HCT116 (cell line): ENCODE measurements around the gene ZAP70. TPM values are rescaled to one million over a fixed set of nuclear protein-coding genes. Genes with fewer than 3 reads are reported as not detected.

Source experiments
- ATAC-seq: fragments of 200-7000 bp; cut with Tn5 transposase; 2 replicates; pipeline ENCODE4 v1.9.1; 2020; ENCODE audit warnings: mild to moderate bottlenecking, moderate library complexity
- BruUV-seq: library from RNA; stranded (reverse); fragments of 400-500 nt; replicated peaks from 2 replicates; lab custom pipeline; 2021; lab: Mats Ljungman, UMichigan
- CTCF ChIA-PET: fragments of 300-600 bp; sonication (Branson Sonifier 250); formaldehyde crosslinking; loops from one replicate; lab custom pipeline; 2021; ENCODE audit warnings: antibody characterized with exemption; lab: Charles Lee
- POLR2A ChIA-PET: fragments of 300-600, 350-600 bp; sonication (Branson Sonifier 250); formaldehyde crosslinking; loops from one replicate; lab custom pipeline; 2021; ENCODE audit warnings: antibody characterized with exemption; lab: Charles Lee
- RAD21 ChIA-PET, 2 experiments: fragments of 300-600 bp; sonication (Branson Sonifier 250); formaldehyde crosslinking; loops; one replicate each; lab custom pipeline; 2023; ENCODE audit warnings: low total read pairs in 2 of 2; ENCODE audit not compliant: uncharacterized antibody in 2 of 2, unreplicated experiment in 2 of 2, low non-redundant PET in 1 of 2; lab: Charles Lee
- DNase-seq: peaks from one replicate; pipeline ENCODE4 v3.0.0-alpha.2; 2010; ENCODE audit warnings: low read depth, low spot score
- H2AFZ ChIP-seq: fragments of 200-600 bp; shearing (Covaris generic), sonication (generic); 2 replicates; pipeline ENCODE4 v1.6.1; 2017; ENCODE audit warnings: low read depth, mixed run types, mixed read lengths, antibody characterized with exemption, low read length; ENCODE audit not compliant: poor library complexity, severe bottlenecking
- H3K27ac ChIP-seq: 2 replicates; pipeline ENCODE4 v1.5.1; 2012; ENCODE audit warnings: low read depth, low read length
- H3K27me3 ChIP-seq: fragments of 200-600 bp; sonication (generic); 2 replicates; pipeline ENCODE4 v1.6.1; 2016; ENCODE audit warnings: mixed run types, low read length, mixed read lengths; ENCODE audit not compliant: insufficient read depth
- H3K36me3 ChIP-seq, 2 experiments: fragments of 200-500 bp in 1 of 2; fragments of 200-600 bp in 1 of 2; sonication (Bioruptor generic) in 1 of 2; sonication (generic) in 1 of 2; 2 replicates each; pipeline versions ENCODE4 v1.5.1 to v1.6.1; 2014 to 2016; ENCODE audit warnings: low read length in 2 of 2, inconsistent platforms in 1 of 2, mixed read lengths in 1 of 2, mixed run types in 1 of 2; ENCODE audit not compliant: insufficient read depth in 2 of 2, control insufficient read depth in 1 of 2
- H3K4me1 ChIP-seq, 2 experiments: fragments of 200-600 bp in 1 of 2; sonication (generic) in 1 of 2; 2 replicates each; pipeline versions ENCODE4 v1.5.1 to v1.6.1; 2012 to 2017; ENCODE audit warnings: low read length in 2 of 2, inconsistent platforms in 1 of 2, mild to moderate bottlenecking in 1 of 2, mixed read lengths in 1 of 2, mixed run types in 1 of 2, moderate library complexity in 1 of 2; ENCODE audit not compliant: insufficient read depth in 2 of 2, control insufficient read depth in 1 of 2
- H3K4me2 ChIP-seq: fragments of 200-600 bp; sonication (generic); 2 replicates; pipeline ENCODE4 v1.6.1; 2017; ENCODE audit warnings: mixed run types, low read length, mixed read lengths
- H3K4me3 ChIP-seq, 2 experiments: fragments of 200-600 bp in 1 of 2; sonication (generic) in 1 of 2; replicated peaks in 1 of 2; 2 replicates each; pipeline ENCODE4 v1.5.1; 2011 to 2016; ENCODE audit warnings: low read length in 2 of 2, control low read depth in 1 of 2, low read depth in 1 of 2, mild to moderate bottlenecking in 1 of 2, mixed read lengths in 1 of 2, mixed run types in 1 of 2
- H3K79me2 ChIP-seq: fragments of 200-600 bp; sonication (generic); 2 replicates; pipeline ENCODE4 v1.6.1; 2017; ENCODE audit warnings: mild to moderate bottlenecking, mixed run types, low read length, moderate library complexity, mixed read lengths; ENCODE audit not compliant: insufficient read depth
- H3K9ac ChIP-seq: fragments of 200-600 bp; sonication (generic); 2 replicates; pipeline ENCODE4 v1.6.1; 2016; ENCODE audit warnings: low read length, mixed read lengths
- H3K9me2 ChIP-seq: fragments of 200-600 bp; sonication (generic), shearing (Covaris generic); 2 replicates; pipeline ENCODE4 v1.6.1; 2017; ENCODE audit warnings: mixed run types, mild to moderate bottlenecking, moderate library complexity; ENCODE audit not compliant: insufficient read depth
- H3K9me3 ChIP-seq, 2 experiments: fragments of 200-500 bp in 1 of 2; fragments of 200-600 bp in 1 of 2; sonication (Bioruptor generic) in 1 of 2; sonication (generic) in 1 of 2; 2 replicates each; pipeline ENCODE4 v1.6.1; 2014 to 2017; ENCODE audit warnings: low read length in 2 of 2, mixed read lengths in 2 of 2, inconsistent platforms in 1 of 2, low read depth in 1 of 2, mild to moderate bottlenecking in 1 of 2, mixed run types in 1 of 2, moderate library complexity in 1 of 2; ENCODE audit not compliant: control insufficient read depth in 1 of 2, insufficient read depth in 1 of 2
- H4K20me1 ChIP-seq: fragments of 200-600 bp; sonication (generic), shearing (Covaris generic); 2 replicates; pipeline ENCODE4 v1.6.1; 2017; ENCODE audit warnings: mixed run types, mild to moderate bottlenecking, moderate library complexity; ENCODE audit not compliant: insufficient read depth
- ATF3 ChIP-seq: IDR thresholded peaks from 2 replicates; pipeline ENCODE4 v1.6.1; 2012
- CBX3 ChIP-seq: IDR thresholded peaks from 2 replicates; pipeline ENCODE4 v1.6.1; 2012; ENCODE audit warnings: low read depth
- CEBPB ChIP-seq: IDR thresholded peaks from 2 replicates; pipeline ENCODE4 v1.6.1; 2012; ENCODE audit warnings: low read depth
- CTCF ChIP-seq, 3 experiments: fragments of 200-600 bp in 1 of 3; sonication (generic) in 1 of 3; IDR thresholded peaks in 2 of 3; conservative IDR thresholded peaks in 1 of 3; 2 replicates each; pipeline ENCODE4 v1.5.1; 2012 to 2017; ENCODE audit warnings: low read depth in 2 of 3, low read length in 2 of 3, antibody characterized with exemption in 1 of 3, borderline replicate concordance in 1 of 3, control low read depth in 1 of 3, mild to moderate bottlenecking in 1 of 3, mixed read lengths in 1 of 3, mixed run types in 1 of 3, moderate library complexity in 1 of 3; ENCODE audit not compliant: insufficient read depth in 1 of 3
- EGR1 ChIP-seq: IDR thresholded peaks from 2 replicates; pipeline ENCODE4 v1.6.1; 2012; ENCODE audit warnings: low read depth
- ELF1 ChIP-seq: IDR thresholded peaks from 2 replicates; pipeline ENCODE4 v1.6.1; 2012; ENCODE audit warnings: low read depth, borderline replicate concordance
- EZH2 ChIP-seq: fragments of 200-600 bp; sonication (generic); IDR thresholded peaks from 2 replicates; pipeline ENCODE4 v1.6.1; 2017; ENCODE audit warnings: antibody characterized with exemption, mixed run types
- EZH2phosphoT487 ChIP-seq: fragments of 200-600 bp; IDR thresholded peaks from 2 replicates; pipeline ENCODE4 v1.6.1; 2018; ENCODE audit warnings: antibody characterized with exemption, borderline replicate concordance
- FOSL1 ChIP-seq: IDR thresholded peaks from 2 replicates; pipeline ENCODE4 v1.6.1; 2012; ENCODE audit warnings: low read depth
- POLR2A ChIP-seq: IDR thresholded peaks from 2 replicates; pipeline ENCODE4 v1.7.0; 2011; ENCODE audit warnings: borderline replicate concordance; ENCODE audit not compliant: insufficient read depth, insufficient read length; ENCODE audit errors: extremely low read depth
- POLR2AphosphoS5 ChIP-seq: IDR thresholded peaks from 2 replicates; pipeline ENCODE4 v1.6.1; 2011; ENCODE audit warnings: mild to moderate bottlenecking, low read depth, low read length, moderate library complexity
- REST ChIP-seq: IDR thresholded peaks from 2 replicates; pipeline ENCODE4 v1.6.1; 2012; ENCODE audit warnings: low read depth
- SRF ChIP-seq: IDR thresholded peaks from 2 replicates; pipeline ENCODE4 v1.6.1; 2012; ENCODE audit warnings: low read depth
- TCF7L2 ChIP-seq: IDR thresholded peaks from 2 replicates; pipeline ENCODE4 v1.7.0; 2011; ENCODE audit warnings: borderline replicate concordance, inconsistent platforms; ENCODE audit not compliant: insufficient read depth, insufficient read length; ENCODE audit errors: extremely low read depth
- YY1 ChIP-seq: IDR thresholded peaks from 2 replicates; pipeline ENCODE4 v1.6.1; 2011; ENCODE audit warnings: low read length, low read depth, moderate library complexity, mild to moderate bottlenecking; ENCODE audit not compliant: insufficient replicate concordance; ENCODE audit errors: extremely low read depth
- ZNF274 ChIP-seq: fragments of 200-500 bp; sonication (Bioruptor generic); IDR thresholded peaks from 2 replicates; pipeline ENCODE4 v1.6.1; 2014; ENCODE audit warnings: mild to moderate bottlenecking, low read depth, low read length, inconsistent platforms
- intact Hi-C: fragments of 100-400 bp; cut with micrococcal nuclease; formaldehyde crosslinking; loops from 2 replicates; pipeline ENCODE4 v1.10.0; 2022
- total RNA-seq: library from RNA; stranded (reverse); gene quantifications from one replicate; pipeline ENCODE4 v1.2.1, GENCODE V29; 2021; ENCODE audit not compliant: unreplicated experiment

ZAP70 gene
- total RNA-seq, 1 experiment from 2014 or later, result 0.91 TPM

- peaks cover 0 to 6% of the 10 kb centered on the region in 2 experiments; a peak in 2 of 4 replicates for H3K4me1 ChIP-seq
- no peak for TF ChIP-seq EZH2phosphoT487
- TF ChIP-seq TCF7L2, result no peak
- TF ChIP-seq POLR2AphosphoS5, result no peak
- no peak for TF ChIP-seq ELF1
- TF ChIP-seq REST, result no peak
- no peak for TF ChIP-seq CBX3
- TF ChIP-seq FOSL1, result no peak
- TF ChIP-seq CEBPB, result no peak
- no peak for TF ChIP-seq EZH2
- TF ChIP-seq EGR1, result no peak
- TF ChIP-seq ATF3, result no peak
- no peak for TF ChIP-seq YY1
- no peak for TF ChIP-seq ZNF274
- no peak for TF ChIP-seq POLR2A
- no peak for TF ChIP-seq SRF
- no peak for TF ChIP-seq CTCF (IDR thresholded peaks at IDR 0.05 in 2 of 3, conservative IDR thresholded peaks at IDR 0.05 in 1 of 3; ENCODE audit: borderline replicate concordance in 1 of 3, insufficient read depth in 1 of 3, low read depth in 2 of 3, low read length in 2 of 3)
- no peaks in the 10 kb centered on the region for H3K27me3 ChIP-seq
- RAD21 ChIA-PET, result no interaction called here
- ATAC-seq (no peak), DNase-seq (no peak)
- intact Hi-C loops, result no loop called here
- CTCF ChIA-PET, result no interaction called here
- no peak overlapping the region for H2AFZ ChIP-seq
- H4K20me1 ChIP-seq, result no peaks in the 10 kb centered on the region
- POLR2A ChIA-PET, result no interaction called here
- H3K9ac ChIP-seq, result no peak overlapping the region
- H3K4me2 ChIP-seq, result no peak overlapping the region
- BruUV-seq, result no TSS peak
- no peak overlapping the region for H3K27ac ChIP-seq
- no peaks in the 10 kb centered on the region for H3K79me2 ChIP-seq
- no peak overlapping the region for H3K4me3 ChIP-seq
- H3K9me2 ChIP-seq, result no peaks in the 10 kb centered on the region
- H3K36me3 ChIP-seq, result no peaks in the 10 kb centered on the region
- H3K9me3 ChIP-seq, result no peaks in the 10 kb centered on the region
Observed at GRCh38 chr2:97706708-97707345, 6.5 kb upstream of the ZAP70 start.
